ENCODE measurements around the gene LRRN3.

DNA sequence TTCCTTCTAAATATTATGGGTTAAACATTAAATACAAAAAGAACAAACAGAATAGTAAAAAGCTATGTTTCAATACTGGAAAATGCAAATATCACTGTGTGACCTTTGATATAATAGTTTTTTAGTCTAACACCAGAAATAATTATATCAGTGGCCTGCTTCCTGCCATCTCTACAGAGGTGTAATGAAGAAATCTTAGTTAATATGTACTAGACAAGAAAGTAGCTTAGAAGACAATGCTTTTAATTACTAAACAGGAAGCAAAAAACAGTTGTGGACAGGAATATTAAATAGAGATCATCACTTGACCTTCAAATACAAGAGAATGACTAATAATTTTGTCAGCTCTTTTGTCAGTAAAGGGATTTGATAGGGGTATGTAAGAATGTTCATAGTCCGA, 47.4 kb upstream of the LRRN3 start:
- TF ChIP-seq EZH2 (IDR thresholded peaks at IDR 0.05): no peak
- TF ChIP-seq POLR2AphosphoS5 (IDR thresholded peaks at IDR 0.05; ENCODE audit: borderline replicate concordance, low read depth, low read length): no peak
